Ovary (tissue), 3 donors: ENCODE measurements around the gene AFF1.

Experiments
- EP300 ChIP-seq: sonication (generic); formaldehyde crosslinking; IDR thresholded peaks from one replicate; pipeline ENCODE4 v1.6.1; 2017; ENCODE audit warnings: antibody characterized with exemption
- POLR2A ChIP-seq: fragments of 450-650 bp; IDR thresholded peaks from one replicate; pipeline ENCODE4 v1.6.1; 2017; ENCODE audit warnings: antibody characterized with exemption, mild to moderate bottlenecking, moderate library complexity
- TF ChIP-seq, protein P1 (sequence below), 3 donors: fragments of 450-650 bp in 2 of 3; fragments of 200-600 bp in 1 of 3; IDR thresholded peaks; one replicate each; pipeline versions ENCODE4 v1.5.1 to v1.8.0; 2016 to 2022; ENCODE audit warnings: antibody characterized with exemption in 3 of 3, mild to moderate bottlenecking in 1 of 3
- donor health status: DM: no; HTN: no; CAD: no.

DNA sequence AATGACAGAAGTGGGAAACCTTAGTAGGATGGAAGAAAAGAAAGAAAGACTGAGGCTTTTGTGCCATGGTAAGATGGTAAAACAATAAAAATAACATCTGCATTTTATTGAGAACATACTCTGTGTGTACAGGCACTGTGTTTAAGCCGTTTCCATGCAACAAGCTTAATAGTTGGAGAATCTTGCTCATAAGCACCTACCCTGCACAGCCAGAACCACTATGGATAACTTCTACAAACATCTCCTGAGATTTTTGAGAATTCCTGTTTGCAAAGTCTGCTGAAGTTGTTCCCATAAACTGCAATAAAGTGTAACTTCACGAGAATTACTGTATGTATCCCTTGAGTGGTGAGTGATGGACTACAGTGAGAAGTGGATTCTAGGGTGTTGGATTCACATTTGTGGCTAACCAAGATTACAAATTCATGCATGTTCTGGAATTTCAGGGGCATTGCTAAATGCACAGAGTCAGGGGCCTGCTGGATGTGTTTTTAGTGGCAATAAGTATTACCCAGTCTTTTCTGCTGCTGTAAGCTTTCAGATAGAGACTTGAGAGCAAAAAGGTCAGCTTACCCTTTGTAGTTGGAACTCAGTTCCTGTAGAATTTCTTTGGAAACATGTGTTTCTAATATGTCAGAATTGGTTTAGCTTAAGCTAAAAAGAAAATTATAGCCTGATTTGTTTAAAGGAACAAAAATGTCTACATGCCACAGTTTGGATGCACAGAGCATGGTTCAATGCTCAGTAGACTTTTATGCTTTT lies 132.5 kb downstream of the AFF1 start:
- TF ChIP-seq, protein P1, sequence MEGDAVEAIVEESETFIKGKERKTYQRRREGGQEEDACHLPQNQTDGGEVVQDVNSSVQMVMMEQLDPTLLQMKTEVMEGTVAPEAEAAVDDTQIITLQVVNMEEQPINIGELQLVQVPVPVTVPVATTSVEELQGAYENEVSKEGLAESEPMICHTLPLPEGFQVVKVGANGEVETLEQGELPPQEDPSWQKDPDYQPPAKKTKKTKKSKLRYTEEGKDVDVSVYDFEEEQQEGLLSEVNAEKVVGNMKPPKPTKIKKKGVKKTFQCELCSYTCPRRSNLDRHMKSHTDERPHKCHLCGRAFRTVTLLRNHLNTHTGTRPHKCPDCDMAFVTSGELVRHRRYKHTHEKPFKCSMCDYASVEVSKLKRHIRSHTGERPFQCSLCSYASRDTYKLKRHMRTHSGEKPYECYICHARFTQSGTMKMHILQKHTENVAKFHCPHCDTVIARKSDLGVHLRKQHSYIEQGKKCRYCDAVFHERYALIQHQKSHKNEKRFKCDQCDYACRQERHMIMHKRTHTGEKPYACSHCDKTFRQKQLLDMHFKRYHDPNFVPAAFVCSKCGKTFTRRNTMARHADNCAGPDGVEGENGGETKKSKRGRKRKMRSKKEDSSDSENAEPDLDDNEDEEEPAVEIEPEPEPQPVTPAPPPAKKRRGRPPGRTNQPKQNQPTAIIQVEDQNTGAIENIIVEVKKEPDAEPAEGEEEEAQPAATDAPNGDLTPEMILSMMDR (IDR thresholded peaks at IDR 0.05) = no peak
- no peak for TF ChIP-seq POLR2A
- no peak for TF ChIP-seq EP300
